Endothelial cell of umbilical vein (primary cell): Measurements from ENCODE around the gene SCYL3. TPM values are rescaled to one million over a fixed set of nuclear protein-coding genes. Genes with fewer than 3 reads are reported as not detected.

Experiments
- polyA plus RNA-seq, 4 experiments: library from polyadenylated mRNA; depleted of rRNA in 3 of 4; stranded (reverse) in 3 of 4; unstranded in 1 of 4; fragments of >200 nt; gene quantifications; 2 replicates each; pipeline versions ENCODE4 v1.2.1 to v1.2.3, GENCODE V29; 2011 to 2012; ENCODE audit warnings: missing spikeins in 1 of 4
- small RNA-seq: library from RNA; depleted of rRNA; stranded (forward); fragments of <200 nt; gene quantifications from one replicate; pipeline ENCODE3, GENCODE V24; 2012; ENCODE audit warnings: low replicate concordance, low read depth; ENCODE audit not compliant: insufficient read depth, insufficient read length
- total RNA-seq: library from RNA; stranded (reverse); gene quantifications from 2 replicates; pipeline ENCODE4 v1.2.3, GENCODE V29; 2021

SCYL3 gene
- total and polyA plus RNA-seq, 2 donors (not counting 3 experiments of a cell fraction or from before 2014, with no cell fraction given): 3.3 to 6.2 TPM

Small RNA genes within 50 kb of the gene (small RNA-seq; reads per million reads assigned to genes)
- not detected for gene RN7SL333P

Other genes with a start within 250 kb of the SCYL3 start
- gene SELL, start 182.3 kb downstream of the SCYL3 start, total RNA-seq: 0.67 and 1.8 TPM in 2 replicates
- gene SELL, start 182.3 kb downstream of the SCYL3 start, polyA plus RNA-seq: 0.68 and 0.73 TPM in 2 replicates
- 1.8 and 4.7 TPM in 2 replicates for gene SELE, start 159.8 kb downstream of the SCYL3 start, total RNA-seq
- gene SELE, start 159.8 kb downstream of the SCYL3 start, polyA plus RNA-seq: 1.5 TPM in 2 replicates
- gene METTL18, start 99.0 kb downstream of the SCYL3 start, total RNA-seq: 6.6 TPM in 2 replicates
- gene METTL18, start 99.0 kb downstream of the SCYL3 start, polyA plus RNA-seq: 0.49 and 1.1 TPM in 2 replicates
- gene KIFAP3, start 180.8 kb upstream of the SCYL3 start, total RNA-seq: 17.5 and 19.6 TPM in 2 replicates
- 5.0 and 6.4 TPM in 2 replicates for gene KIFAP3, start 180.8 kb upstream of the SCYL3 start, polyA plus RNA-seq